HFF-Myc (cell line): Measurements from ENCODE around the gene BFSP1.

ENCODE experiments used
- DNase-seq: peaks from one replicate; pipeline ENCODE4 v3.0.0-alpha.2; 2011; ENCODE audit warnings: low read depth; ENCODE audit errors: extremely low read depth
- H3K4me3 ChIP-seq: replicated peaks from 2 replicates; pipeline ENCODE4 v1.5.1; 2011; ENCODE audit warnings: low read depth, mild to moderate bottlenecking, control low read depth, low read length
- TF ChIP-seq, protein P1 (sequence below): IDR thresholded peaks from 2 replicates; pipeline ENCODE4 v1.5.1; 2012; ENCODE audit warnings: mild to moderate bottlenecking, low read depth, low read length, control low read depth; ENCODE audit errors: missing control alignments

The BFSP1 gene

DNA sequence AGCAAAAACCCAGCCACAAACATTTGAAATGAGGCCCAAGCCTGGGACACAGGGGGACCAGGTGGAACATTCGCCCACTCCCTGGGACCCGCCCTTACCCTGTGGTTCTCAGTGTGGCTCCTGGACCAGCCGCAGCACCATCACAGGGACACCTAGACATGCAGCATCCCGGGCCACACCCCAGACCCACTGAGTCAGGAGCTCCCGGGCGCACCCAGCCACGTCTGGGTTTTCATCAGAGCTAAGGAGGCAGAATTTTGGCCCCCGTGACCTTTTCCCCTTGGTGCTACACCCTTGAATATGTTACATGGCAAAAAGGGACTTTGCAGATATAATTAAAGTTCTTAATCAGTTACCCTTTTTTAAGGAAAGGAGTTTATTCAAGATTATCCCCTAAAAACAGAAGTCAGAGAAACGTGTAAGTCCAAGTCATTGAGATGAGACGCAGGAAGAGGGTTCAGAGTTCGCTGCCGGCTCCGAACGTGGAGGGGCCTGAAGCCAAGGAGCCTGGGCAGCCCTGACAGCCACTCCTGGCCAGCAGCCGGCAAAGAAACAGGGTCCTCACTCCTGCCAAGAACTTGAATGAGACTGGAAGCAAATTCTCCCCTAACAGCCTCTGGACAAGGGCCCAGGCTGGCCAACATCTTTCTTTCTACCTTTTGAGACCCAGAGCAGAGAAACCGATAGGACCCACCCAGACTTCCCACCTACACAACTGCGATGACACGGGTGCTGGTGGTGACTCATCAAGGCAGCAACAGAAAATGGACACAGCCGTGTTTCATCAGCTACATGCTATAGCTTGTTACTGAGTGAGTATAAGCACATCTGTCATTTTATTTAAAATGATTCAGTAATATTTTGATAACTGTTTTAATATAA, 25.3 kb downstream of the BFSP1 start:
- H3K4me3 ChIP-seq = no peak overlapping the region
- no peak for DNase-seq
- TF ChIP-seq, protein P1, sequence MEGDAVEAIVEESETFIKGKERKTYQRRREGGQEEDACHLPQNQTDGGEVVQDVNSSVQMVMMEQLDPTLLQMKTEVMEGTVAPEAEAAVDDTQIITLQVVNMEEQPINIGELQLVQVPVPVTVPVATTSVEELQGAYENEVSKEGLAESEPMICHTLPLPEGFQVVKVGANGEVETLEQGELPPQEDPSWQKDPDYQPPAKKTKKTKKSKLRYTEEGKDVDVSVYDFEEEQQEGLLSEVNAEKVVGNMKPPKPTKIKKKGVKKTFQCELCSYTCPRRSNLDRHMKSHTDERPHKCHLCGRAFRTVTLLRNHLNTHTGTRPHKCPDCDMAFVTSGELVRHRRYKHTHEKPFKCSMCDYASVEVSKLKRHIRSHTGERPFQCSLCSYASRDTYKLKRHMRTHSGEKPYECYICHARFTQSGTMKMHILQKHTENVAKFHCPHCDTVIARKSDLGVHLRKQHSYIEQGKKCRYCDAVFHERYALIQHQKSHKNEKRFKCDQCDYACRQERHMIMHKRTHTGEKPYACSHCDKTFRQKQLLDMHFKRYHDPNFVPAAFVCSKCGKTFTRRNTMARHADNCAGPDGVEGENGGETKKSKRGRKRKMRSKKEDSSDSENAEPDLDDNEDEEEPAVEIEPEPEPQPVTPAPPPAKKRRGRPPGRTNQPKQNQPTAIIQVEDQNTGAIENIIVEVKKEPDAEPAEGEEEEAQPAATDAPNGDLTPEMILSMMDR = no peak

DNA sequence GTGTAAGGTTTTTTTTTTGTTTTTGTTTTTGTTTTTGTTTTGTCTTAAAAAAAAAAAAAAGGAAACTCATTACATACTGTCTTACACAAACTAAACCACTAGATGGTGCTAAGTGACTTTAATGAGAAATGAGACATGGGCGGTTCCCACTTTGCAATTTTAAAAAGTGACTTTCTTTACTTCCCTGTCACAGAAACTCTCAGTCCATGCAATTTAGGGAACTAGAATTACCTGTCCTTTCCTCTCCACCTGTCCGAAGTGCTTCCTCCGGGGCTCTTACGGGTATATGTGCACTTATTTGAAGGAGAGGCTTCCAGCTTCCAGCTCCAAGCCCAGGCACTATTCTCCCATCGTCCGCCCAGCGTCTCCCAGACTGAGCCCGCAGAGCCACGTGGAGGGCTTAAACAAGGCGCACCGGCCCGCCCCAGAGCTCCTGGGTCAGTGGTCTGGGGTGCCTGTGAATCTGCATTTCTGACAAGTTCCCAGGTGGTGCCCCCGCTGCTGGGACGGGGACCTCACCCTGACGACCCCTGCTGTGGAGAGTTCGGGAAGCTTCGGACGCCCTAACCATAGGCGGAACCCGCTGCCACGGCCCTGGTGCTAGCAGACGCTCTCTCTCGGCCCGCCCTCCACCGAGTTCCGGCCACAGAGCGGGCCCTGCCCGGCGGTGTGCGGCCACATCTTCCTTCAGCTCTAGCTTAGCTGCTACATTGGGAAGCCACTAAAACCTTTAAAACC, 26.1 kb downstream of the BFSP1 start:
- H3K4me3 ChIP-seq = peak overlapping the region; percentile 30
- TF ChIP-seq, protein P1 = peak; percentile 43

DNA sequence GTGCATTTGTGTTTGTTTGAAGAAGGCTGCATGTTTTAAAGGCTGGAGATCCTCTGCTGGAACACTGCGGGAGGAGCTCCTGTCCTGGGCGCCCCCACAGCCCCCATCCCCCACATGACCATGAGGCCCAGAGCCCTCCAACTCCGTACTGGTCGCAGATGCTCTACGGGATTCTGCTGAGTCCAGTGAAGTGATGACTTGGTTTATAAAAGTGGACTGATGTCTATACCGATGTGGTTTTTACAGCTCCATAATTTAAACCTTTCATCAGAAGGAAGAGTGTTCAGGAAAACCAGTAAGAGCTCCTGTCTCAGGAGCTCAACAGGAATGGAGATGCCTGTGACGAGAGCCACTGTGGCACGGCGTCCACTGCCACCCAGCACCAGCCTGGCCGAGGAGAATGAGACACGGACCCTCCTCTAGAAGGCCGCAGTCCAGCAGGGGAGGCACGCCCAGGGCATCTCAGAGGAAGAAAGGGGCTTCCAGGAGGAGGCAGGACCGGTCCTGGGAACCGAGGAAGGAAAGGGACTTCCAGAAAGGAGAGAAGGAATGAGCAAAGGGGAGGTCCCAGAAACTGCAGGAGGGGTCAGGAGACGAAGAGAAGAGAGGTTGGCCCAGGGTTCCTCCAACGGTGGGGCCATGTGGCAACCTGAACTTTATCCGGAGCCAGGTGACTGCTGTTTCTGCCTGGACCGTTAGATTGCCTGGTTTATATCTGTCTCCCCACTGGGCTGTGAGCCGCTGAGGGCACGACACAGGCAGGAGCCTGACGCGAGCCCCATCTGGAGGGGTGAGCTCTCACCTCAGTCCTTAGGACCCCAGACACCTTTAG, 26.9 kb downstream of the BFSP1 start:
- no peak for DNase-seq
- H3K4me3 ChIP-seq = no peak overlapping the region
- TF ChIP-seq, protein P1 = no peak

More for the DNA sequence above, 26.1 kb downstream of the BFSP1 start:
- no peak for DNase-seq

DNA sequence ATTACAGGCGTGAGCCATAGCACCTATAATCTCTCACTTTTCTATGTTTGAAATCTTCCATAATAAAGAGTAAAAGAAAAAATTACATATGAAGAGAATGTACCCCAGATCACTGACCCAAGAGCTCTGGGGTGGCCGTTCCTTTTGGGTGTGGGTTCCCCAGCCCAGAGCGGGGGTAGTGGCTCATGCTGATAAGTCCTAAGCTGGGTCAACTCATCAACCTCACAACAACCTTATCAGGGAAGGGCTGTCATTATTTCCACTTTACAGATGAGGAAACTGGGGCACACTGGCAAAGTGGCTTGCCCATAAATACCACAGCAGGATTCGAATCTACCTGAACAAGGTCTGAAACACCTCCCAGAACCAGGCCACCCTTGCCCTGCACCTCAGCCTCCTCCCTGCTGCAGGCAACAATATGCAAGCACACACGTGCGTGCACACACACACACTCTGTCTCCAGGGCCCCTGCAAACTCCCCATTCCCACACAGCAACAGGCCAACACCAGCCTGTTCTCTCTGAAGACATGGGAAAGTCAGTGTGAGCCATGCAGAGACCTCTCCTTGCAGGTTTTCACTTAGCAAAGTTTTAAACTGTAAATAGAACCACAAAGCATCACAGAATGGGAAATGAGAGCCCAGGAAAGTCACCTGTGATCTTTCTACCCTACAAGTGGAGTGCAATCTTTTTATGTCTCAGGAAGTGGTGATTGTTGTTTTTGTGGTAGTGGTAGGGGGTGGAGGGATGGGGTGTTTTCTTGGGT, 27.7 kb downstream of the BFSP1 start:
- DNase-seq = no peak
- TF ChIP-seq, protein P1 = no peak
- H3K4me3 ChIP-seq = no peak overlapping the region

DNA sequence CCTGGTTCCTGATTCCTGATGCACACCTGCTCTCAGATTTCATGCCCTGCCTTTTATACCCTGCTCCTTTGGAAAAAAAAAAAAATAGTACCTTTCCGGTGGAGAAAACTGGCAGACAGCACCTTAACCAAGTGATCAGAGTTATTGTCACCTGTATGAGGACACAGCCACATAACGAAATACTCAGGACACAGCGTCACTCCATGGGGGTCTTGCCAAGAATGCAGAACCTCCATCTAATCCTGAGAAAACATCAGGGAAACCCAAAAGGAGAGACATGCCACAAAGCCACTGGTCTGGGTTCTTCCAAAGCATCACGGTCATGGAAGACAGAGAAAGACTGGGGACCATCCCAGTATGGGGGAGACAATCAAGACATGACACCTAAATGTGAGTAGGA, 29.1 kb downstream of the BFSP1 start:
- TF ChIP-seq, protein P1 = no peak
- DNase-seq = no peak
- no peak overlapping the region for H3K4me3 ChIP-seq

DNA sequence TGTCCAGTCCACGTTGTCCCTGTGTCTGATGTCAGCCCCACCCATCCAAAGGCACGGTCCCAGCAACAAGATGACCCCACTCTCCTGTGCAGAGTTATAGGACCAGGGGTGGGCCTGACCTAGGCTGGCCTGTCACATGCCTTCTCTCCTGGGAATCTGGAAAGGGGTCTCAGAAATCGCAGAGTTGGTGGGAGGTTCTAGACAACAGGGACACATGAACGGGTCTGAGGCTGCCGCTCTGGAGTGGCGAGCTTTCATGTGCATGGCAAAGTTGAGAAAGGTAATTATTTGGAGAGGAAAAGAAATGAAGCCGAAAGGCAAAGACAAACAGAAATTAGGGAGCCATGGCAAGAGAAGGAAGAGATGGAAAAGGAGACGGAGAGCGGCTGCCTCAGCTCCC, 29.5 kb downstream of the BFSP1 start:
- no peak for DNase-seq
- TF ChIP-seq, protein P1 = no peak
- H3K4me3 ChIP-seq = no peak overlapping the region
